ENCODE measurements around the gene FHOD3. TPM values are rescaled to one million over a fixed set of nuclear protein-coding genes. Genes with fewer than 3 reads are reported as not detected.

Gene FHOD3
- total RNA-seq, 4 donors from 2014 or later = 24.1 to 51.4 (median 33.8) TPM

GRCh38 chr18:36464126-36464651, 166.7 kb downstream of the FHOD3 start:
- 61% methylated on average over 5 of the region's 5 CpGs for WGBS
- Histone ChIP-seq H3K9me3 (no peaks in the 10 kb centered on the region), H3K4me1 (peaks cover 0 to 12% (median 0%) of the 10 kb centered on the region in 4 donors), H3K27ac (replicated peaks in 1 of 4) (no peak overlapping the region), H3K4me3 (no peak overlapping the region), H3K36me3 (no peaks in the 10 kb centered on the region), H3K27me3 (no peaks in the 10 kb centered on the region)
- intact Hi-C loops (cut with DNase I) = no loop called here
- no peak for DNase-seq (ENCODE audit: extremely low spot score)
- TF ChIP-seq CTCF (IDR thresholded peaks at IDR 0.05) (no peak), POLR2A (IDR thresholded peaks at IDR 0.05; ENCODE audit: low read depth) (no peak), EP300 (IDR thresholded peaks at IDR 0.05) (no peak), POLR2AphosphoS5 (IDR thresholded peaks at IDR 0.05) (no peak)

- no peaks in the 10 kb centered on the region for H3K9me3 ChIP-seq
- no peak overlapping the region for H3K4me3 ChIP-seq
- H3K27me3 ChIP-seq = no peaks in the 10 kb centered on the region
- no peak for DNase-seq (ENCODE audit: extremely low spot score)
- TF ChIP-seq POLR2A (IDR thresholded peaks at IDR 0.05; ENCODE audit: low read depth) (no peak), CTCF (IDR thresholded peaks at IDR 0.05) (no peak), EP300 (IDR thresholded peaks at IDR 0.05) (no peak), POLR2AphosphoS5 (IDR thresholded peaks at IDR 0.05) (no peak)
- H3K4me1 ChIP-seq = peaks cover 0 to 12% (median 0%) of the 10 kb centered on the region in 4 donors
- WGBS = 86% methylated on average over 5 of the region's 6 CpGs
- intact Hi-C loops (cut with DNase I) = no loop called here
- H3K36me3 ChIP-seq = no peaks in the 10 kb centered on the region
- no peak overlapping the region for H3K27ac ChIP-seq (replicated peaks in 1 of 4)
Observed at GRCh38 chr18:36465276-36465675, 167.8 kb downstream of the FHOD3 start.

GRCh38 chr18:36465970-36466369, 168.5 kb downstream of the FHOD3 start:
- no peak overlapping the region for H3K4me3 ChIP-seq
- no peak overlapping the region for H3K27ac ChIP-seq (replicated peaks in 1 of 4)
- 72% methylated on average over 3 of the region's 3 CpGs for WGBS
- peaks cover 0 to 13% (median 0%) of the 10 kb centered on the region in 4 donors for H3K4me1 ChIP-seq
- TF ChIP-seq POLR2A (IDR thresholded peaks at IDR 0.05; ENCODE audit: low read depth) = no peak
- no peak for TF ChIP-seq POLR2AphosphoS5 (IDR thresholded peaks at IDR 0.05)
- TF ChIP-seq CTCF (IDR thresholded peaks at IDR 0.05) = no peak
- no peak for TF ChIP-seq EP300 (IDR thresholded peaks at IDR 0.05)
- no peaks in the 10 kb centered on the region for H3K9me3 ChIP-seq
- no peak for DNase-seq (ENCODE audit: extremely low spot score)
- H3K27me3 ChIP-seq = no peaks in the 10 kb centered on the region
- no peaks in the 10 kb centered on the region for H3K36me3 ChIP-seq
- intact Hi-C loops (cut with DNase I) = no loop called here

- WGBS = 85% methylated on average over 11 of the region's 11 CpGs
- Histone ChIP-seq H3K4me3 (no peak overlapping the region), H3K36me3 (no peaks in the 10 kb centered on the region), H3K27me3 (no peaks in the 10 kb centered on the region), H3K9me3 (no peaks in the 10 kb centered on the region), H3K27ac (replicated peaks in 1 of 4) (no peak overlapping the region), H3K4me1 (peaks cover 0 to 19% (median 0%) of the 10 kb centered on the region in 4 donors)
- no peak for DNase-seq (ENCODE audit: extremely low spot score)
- intact Hi-C loops (cut with DNase I) = no loop called here
- TF ChIP-seq POLR2AphosphoS5 (IDR thresholded peaks at IDR 0.05) = no peak
- no peak for TF ChIP-seq POLR2A (IDR thresholded peaks at IDR 0.05; ENCODE audit: low read depth)
- no peak for TF ChIP-seq CTCF (IDR thresholded peaks at IDR 0.05)
- TF ChIP-seq EP300 (IDR thresholded peaks at IDR 0.05) = no peak
Observed at GRCh38 chr18:36467614-36468013, 170.1 kb downstream of the FHOD3 start.

- Histone ChIP-seq H3K4me3 (no peak overlapping the region), H3K4me1 (peaks cover 0 to 19% (median 0%) of the 10 kb centered on the region in 4 donors), H3K36me3 (no peaks in the 10 kb centered on the region), H3K9me3 (no peaks in the 10 kb centered on the region), H3K27ac (replicated peaks in 1 of 4) (no peak overlapping the region), H3K27me3 (no peaks in the 10 kb centered on the region)
- intact Hi-C loops (cut with DNase I) = no loop called here
- 85% methylated on average over 8 of the region's 9 CpGs for WGBS
- DNase-seq (ENCODE audit: extremely low spot score) = no peak
- TF ChIP-seq EP300 (IDR thresholded peaks at IDR 0.05) (no peak), POLR2A (IDR thresholded peaks at IDR 0.05; ENCODE audit: low read depth) (no peak), CTCF (IDR thresholded peaks at IDR 0.05) (no peak)
Observed at GRCh38 chr18:36468161-36468560, 170.6 kb downstream of the FHOD3 start.

Data from esophagus muscularis mucosa (tissue), 4 donors.